Head of caudate nucleus (tissue), 42 donors: ENCODE measurements around the gene HPD.

Source experiments
- DNase-seq, 42 donors: peaks; one replicate each; pipeline versions ENCODE4 v3.0.0 to v3.0.0-alpha.2; 2020 to 2021; ENCODE audit warnings: mixed read lengths in 7 of 42
- intact Hi-C: fragments of 100-400 bp; cut with DNase I; formaldehyde crosslinking; loops from one replicate; pipeline ENCODE4 v1.15.0; 2022

HPD gene

DNA sequence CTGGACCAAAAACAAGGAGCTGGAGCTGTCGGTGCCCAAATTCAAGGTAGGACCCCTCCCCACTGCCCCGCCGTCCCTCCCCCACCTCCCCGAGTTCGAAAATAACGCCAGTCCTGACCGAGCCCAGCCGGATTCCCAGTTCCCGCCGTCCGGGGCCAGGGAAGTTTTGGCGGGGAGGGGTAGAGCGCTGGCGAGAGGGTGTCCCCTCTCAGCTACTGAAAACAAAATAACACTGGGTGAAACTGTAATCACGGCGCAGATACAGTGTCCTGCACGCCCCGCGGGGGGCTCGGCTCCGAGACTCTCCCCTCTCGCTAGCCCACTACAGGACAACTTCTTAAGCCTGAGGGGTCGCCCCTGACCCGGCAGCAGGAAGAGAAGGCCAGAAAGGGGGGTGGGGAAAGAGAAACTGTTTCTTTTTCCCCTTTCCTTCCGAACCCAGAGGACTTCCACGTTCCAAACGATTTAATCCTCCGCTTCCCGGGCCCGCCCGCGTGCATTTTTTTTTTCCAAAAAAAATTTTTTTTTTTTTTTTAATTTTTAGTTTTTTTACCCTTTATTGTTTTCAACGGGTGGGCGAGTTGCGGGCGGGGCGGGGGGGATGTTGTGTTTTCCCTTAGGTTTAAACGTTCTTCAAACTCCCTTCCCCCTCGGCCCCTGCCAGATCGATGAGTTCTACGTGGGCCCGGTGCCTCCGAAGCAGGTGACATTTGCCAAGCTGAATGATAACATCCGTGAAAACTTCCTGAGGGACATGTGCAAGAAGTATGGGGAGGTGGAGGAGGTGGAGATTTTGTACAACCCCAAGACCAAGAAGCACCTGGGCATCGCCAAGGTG, 53.3 kb downstream of the HPD start:
- DNase-seq: peak in 2 of 42 donors; percentile 6 to 42
- intact Hi-C loops: no loop called here

DNA sequence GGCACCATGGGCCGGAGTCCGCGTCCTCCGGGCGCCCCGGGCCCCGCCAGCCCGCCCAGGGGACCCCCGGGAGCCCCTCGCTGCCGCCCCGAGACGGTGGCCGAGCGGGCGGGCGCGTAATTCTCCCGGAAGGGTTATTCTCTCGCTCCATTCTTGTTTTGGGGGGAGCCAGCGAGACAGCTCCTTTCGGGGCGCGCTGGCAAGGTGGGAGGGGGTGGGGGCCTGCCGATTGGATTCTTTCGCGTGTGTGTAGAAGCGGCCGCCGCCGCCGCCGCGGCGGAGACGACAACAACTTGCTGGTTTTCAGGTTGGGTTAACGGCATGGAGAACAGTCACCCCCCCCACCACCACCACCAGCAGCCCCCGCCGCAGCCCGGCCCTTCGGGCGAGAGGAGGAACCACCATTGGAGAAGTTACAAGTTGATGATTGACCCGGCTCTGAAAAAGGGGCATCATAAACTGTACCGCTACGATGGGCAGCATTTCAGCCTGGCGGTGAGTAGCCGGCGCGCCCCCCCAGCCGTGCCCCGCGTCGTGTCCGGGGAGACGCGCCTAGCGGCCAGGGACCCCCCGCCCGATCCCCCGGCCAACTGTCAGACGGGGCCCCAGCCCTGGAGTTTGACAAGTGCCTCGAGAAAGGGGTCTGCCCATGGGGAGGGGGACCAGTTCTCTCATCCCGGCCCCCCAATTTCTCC, 54.1 kb downstream of the HPD start:
- peak in 10 of 42 donors; percentile 20 to 64 (median 38) for DNase-seq
- intact Hi-C loops: no loop called here

DNA sequence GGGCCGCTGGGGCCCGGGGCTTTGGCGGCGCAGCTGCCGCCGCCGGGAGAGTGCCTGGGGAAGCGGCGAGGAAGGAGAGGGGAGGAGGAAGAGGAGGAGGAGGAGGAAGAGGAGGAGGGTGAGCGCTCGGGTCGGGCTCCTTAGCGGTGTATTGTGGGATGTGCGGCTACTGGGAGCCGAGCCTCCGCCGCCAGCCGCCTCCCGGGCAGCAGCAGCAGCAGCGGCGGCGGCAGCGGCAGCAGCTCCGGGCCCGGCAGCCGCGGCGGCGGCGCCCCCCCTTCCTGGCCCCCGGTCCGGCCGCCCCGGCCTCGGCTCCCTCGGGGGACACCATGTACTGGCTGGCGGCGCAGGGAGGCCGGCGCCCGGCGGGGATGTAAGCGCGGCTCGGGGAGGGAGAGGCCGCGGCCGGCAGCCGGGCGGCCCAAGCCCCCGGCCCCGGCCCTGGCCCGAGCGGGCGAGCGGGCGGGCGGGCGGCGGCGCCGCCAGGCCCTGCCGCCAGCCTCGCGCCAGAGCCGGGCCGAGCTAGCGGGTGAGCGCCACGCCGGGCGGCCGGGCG, 54.7 kb downstream of the HPD start, which contains the start of gene SETD1B:
SETD1B (plus strand) TSS at position 149 of the 556 bp plus-strand sequence. CDS start 729 bp downstream, outside the sequence.
- intact Hi-C loops: no loop called here
- DNase-seq: peak in 41 of 42 donors; percentile 51 to 89 (median 73)

DNA sequence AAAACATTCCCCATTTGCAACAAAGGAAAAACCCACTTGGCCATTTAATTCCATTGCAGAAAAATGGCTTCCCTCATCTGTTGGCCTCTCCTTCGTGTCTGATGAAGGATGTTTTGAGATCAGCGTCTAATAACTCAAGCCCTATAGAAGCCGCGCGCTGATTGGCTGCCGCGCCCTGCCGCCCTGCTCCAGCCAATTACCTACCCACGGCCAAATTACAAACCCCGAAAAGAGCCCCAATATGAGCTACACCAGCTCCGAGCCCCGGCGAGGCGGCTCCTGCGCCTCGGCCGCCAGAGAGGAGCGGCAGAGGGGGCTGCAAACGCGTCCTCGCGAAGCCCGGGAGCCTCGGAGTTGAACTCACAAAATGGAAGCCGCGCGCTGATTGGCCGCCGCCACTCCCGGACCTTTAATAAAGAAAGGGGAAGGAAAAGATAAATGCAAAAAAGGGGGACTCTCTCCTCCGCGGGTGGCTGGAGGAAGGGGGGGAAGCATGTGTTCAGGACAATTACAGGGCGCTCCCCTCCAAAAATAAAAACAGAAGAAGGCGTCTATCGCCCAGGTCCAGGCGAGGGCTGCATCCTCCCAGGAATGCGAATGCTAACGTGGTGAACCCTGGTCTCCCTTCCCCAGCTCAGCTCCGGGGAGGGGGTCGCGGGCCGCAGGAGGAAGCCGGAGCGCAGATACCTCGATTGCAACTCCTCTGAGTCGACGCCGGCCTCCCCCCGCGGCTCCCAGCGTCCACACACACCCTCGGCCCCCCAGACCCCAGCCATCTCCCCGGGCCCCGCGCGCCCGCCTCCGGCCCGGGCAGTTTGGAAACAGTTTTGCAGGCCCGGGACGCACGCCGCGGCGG, 55.6 kb downstream of the HPD start:
- intact Hi-C loops: no loop called here
- DNase-seq: peak; percentile 86 to 97 (median 94)

DNA sequence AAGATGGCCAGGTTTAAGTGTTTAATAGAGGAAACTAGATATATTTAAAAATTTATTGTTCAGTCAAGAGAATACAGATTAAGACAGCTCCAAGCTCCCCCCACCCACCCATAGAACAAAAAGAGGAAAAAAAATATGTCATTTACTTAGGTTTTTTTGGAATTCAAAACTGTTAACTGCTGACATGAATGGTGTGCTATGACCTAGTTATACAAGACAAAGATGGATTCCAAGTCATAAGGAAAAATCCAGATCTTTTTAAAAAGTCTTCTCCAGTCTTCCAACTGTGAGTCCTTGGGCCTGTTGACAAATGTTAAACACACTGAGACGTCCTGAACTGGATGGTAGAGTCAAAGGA, 56.2 kb downstream of the HPD start:
- DNase-seq: no peak
- intact Hi-C loops: no loop called here

DNA sequence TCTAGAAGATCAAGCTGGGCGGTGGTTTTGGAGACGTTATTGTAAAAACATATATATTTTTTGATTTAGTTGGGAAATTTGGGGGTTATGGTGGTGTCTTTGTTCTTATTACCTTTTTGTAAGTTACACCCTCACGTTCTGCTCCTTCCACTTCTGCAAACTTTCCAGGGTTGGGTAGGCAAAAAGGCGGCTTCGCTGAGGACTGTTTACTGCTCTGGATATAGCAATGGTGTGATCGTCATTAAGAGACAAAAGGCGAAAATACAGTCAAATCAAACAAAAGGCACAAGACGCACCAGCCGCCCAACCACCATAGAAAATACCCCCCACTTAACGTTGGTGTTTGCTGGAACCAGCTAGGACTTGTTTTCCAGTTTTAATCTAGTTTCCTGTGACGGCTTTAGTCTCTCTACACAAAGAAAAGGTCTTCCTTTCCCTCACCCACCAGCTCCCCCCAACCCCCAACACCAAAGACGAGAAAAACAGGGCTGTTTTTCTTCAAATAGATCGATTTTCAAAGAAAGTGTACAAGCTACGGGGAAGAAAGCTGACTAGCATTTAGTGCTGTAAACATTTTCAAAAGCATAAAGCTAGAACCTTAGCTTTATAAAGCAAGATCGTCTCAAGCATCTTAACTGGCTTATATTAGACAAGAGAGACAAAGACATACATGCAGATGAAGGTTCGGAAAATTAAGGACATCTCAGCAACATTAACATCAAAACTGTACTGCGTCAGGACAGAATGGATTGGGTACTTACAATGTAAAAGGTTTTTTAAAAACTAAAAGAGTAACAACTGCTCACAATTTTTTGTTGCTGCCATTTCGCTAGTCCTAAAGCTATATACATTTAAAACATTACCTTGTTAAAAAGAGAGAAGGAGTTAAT, 56.8 kb downstream of the HPD start:
- intact Hi-C loops: no loop called here
- peak in 5 of 42 donors; percentile 29 to 63 (median 39) for DNase-seq

DNA sequence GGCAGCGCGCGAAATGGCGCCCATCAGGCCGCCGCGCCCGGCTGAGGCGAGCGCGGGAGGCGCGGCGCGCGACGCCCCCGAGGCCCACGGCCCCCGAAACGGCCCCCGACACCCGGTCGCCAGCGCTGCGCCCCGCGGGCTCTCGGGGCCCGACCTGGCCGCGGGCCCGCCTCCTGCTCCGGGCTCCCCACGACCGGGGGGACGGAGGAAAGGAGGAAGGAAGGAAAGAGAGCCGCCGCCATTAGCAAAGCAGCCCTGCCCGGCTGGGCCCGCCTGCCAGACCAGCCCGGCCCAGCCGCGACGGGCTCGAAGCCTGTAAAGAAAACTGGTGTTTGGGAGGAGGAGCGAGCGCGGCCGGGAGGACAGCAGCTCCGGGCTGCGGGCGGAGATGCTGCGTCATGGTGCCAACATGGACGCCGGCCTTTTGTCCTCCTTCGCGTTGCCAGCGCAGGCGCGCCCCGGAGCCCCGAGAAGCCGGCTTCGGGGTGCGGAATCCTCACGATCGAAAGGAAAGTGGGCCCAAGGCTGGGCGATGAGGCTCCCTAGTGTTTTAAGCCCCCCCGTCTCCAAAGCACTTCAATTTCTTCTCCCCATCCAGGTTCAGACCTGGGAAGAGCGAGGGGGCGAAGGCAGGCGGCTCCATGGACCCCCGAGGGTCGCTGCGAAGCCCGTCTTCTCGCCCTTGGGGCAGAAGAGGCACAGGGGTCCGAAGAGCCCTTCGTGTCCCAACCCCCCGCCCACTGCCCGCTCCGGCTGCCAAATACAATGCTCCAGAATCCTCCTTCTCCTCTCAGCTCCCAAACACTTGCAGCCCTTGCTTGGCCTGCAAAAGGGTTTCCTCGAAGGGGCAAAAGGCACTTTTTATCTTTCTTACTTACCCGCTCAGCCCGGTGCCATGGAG, 57.7 kb downstream of the HPD start:
- DNase-seq: peak; percentile 47 to 91 (median 80)
- intact Hi-C loops: no loop called here

DNA sequence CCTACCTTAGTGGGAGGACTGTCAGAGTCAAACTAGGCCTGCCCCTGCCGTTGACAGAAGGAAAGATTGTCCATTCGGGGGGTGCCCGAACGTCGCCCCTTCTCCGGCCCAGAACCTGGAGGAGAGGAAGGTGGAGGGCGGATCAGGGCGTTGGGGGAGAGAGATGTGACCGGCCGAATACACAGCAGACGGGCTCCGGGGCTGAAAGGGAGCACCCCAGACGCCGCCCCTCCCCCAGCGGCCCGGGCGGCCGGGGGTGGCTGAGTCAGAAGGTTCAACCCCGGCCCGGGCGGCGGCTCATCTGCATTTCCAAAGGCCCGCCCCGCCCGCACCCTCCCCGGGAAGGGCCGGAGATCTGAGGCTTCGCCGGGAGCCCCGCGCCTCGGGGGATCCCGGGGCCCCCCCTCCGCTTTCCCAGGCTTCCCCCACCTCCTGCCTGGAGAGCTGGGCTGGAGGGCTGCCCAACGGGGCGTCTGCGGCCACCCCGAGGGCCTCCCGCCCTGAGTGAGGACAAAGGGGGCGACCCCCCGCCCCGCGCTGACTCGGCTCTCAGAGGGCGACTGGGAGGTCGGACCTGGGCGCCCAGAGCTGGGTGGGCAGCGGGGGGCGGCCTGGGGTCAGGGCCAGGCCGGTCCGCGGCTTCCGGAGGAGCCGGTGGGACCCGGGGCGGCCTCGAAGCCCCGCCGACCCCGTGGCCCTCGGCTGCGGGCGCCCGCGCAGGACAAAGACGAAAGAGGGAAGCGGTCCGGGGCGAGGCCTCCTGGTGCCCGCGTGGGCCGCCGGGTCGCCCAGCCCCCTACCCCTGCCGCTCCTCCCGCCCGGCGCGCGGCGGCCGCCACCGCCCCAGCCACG, 58.6 kb downstream of the HPD start:
- intact Hi-C loops: loop anchor here (5.0 kb wide), 1 partner anchor 87 kb away; the partner anchor contains the start of gene PSMD9
- peak; percentile 61 to 95 (median 81) for DNase-seq

DNA sequence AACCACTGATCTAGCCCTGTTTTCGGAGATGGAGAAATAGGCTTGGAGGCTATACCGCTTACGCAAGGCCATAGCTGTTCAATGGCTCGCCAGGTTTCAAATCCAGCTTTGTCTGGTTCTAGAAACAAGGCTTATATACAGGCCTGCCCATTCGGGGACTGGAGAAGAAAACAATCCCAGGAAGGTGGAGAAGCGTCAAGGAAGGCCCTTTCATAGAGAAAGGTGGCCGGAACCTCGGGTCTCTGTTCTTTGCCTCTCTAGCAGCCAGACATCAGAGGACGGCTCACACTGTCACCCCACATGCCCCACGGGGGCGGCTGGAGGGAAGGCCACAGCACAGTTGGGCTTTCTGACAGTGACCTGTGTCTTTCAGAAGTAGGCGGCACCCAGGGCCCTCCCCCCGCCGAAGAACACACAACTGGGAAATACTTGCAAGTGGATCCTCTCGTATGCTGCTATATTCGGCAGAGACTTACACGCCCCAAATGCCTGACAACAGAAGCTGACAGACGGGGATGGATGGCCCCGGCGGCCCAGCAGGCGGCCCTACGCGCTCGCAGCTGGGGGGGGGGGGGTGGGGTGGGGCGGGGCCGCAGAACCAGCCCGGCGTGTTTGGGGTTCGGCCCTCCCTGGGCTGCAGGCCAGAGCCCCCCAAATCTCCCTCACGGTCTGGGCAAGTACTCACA, 59.4 kb downstream of the HPD start:
- intact Hi-C loops: loop anchor here (5.0 kb wide), 1 partner anchor 88 kb away; the partner anchor contains the start of gene PSMD9
- peak in 35 of 42 donors; percentile 39 to 79 (median 63) for DNase-seq

DNA sequence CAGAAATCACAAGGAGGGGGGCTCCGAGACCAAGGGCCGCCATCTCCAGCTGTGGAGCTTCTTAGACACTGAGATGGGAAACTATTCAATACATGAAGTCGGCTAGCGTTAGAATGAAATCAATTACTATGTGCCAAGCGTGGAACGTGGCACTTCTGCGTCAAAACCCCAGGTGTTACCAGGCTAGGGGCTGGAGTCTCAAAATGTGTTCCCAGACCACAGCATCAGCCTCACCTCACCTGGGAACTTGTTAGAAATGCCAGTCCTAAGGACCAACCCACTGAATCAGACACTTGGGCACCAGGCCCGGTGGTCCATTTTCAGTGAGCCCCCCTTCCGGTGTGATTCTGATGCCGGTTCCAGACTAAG, 59.9 kb downstream of the HPD start:
- intact Hi-C loops: loop anchor here (5.0 kb wide), 1 partner anchor 89 kb away; the partner anchor contains the start of gene PSMD9
- DNase-seq: no peak

DNA sequence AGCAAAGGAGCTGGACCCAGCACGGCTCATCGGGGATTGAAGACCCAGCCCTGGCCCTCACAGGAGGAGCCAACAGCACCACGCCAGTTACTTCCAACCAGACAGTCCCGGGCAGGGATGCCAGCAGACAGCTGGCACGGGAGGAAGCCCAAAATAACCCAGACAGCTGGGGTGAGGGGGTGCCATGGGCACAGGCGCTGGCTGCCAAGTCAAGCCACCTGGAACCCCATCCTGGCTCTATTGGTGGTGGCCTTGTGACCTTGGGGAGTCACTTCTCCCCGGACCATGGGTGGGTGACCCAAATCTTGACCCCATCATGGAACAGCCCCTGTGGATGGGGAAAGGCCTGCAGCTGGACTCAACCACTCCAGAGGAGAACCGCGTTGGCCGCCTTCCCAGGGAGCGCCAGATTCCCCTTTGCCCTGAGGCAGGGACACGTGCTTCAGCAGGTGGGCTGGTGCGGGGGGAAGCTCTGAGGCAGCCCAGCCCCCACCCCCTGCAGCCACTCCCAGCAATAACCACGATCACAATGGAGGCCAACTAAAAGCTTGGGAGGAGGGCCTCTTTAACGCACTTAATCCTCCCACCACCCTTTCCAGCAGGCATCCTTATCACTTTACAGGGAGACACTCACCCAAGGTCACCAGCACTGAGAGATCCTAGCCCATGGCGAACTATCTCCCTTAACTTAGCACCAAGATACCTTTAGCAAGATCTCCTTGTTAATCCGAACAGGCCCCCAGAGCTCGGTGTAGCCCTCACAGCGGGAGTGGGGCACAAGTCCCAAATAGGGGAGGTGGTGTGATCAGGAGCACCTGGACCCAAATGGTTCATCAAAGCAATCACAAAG, 60.5 kb downstream of the HPD start:
- intact Hi-C loops: loop anchor here (5.0 kb wide), 1 partner anchor 89 kb away; the partner anchor contains the start of gene PSMD9
- peak in 40 of 42 donors; percentile 52 to 87 (median 72) for DNase-seq

DNA sequence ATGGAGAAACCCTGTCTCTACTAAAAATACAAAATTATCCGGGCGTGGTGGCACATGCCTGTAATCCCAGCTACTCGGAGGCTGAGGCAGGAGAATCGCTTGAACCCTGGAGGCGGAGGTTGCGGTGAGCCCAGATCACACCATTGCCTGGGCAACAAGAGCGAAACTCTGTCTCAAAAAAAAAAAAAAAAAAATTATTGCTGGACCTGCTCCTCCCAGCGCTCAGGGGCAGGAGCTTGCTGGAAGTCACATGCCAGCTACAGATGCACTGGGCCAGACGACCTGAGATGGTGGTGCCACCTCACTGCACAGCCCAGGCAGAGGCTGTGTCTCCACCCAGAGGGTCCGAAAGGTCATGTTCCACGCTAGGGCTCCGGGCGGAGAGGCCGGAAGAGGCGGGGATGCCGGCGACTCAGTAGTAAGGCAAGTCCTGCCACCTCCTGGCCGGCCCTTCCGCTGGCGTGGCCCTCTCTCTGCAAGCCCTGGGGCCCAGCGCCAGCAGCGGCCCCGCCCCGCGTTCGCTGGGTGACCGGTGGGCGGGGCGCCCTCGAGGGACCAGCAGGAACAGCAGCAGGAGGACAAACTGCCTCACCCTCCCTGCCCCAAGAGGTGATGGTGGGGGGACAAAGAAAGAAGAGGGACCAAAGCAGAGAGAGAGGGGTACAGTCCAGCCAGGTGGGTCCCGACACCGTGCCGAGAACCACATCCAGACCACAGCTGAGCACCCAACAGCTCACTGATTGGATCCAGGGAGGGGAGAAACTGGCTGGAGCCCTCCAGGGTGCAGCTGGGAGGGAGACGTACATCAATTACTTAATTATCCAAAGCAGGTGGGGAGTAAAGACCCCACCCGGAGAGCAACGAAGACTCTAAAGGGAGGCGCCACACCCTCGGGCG, 61.6 kb downstream of the HPD start:
- peak; percentile 67 to 92 (median 83) for DNase-seq
- intact Hi-C loops: loop anchor here (5.0 kb wide), 1 partner anchor 90 kb away; the partner anchor contains the start of gene PSMD9
